Measurements from ENCODE around the gene RANBP3.

Gene RANBP3

GRCh38 chr19:6015841-6016545 lies 38.1 kb upstream of the RANBP3 start:
- in situ Hi-C loops (cut with MboI; ENCODE audit: low pct_unique_long_range_greater_than_20kb, low sequenced_read_pairs, unreplicated experiment), result loop anchor here (25.0 kb wide), 1 partner anchor 204 kb away; the partner anchor contains the start of gene NRTN
- no peak for DNase-seq (ENCODE audit: low spot score)
- TF ChIP-seq, protein P1, sequence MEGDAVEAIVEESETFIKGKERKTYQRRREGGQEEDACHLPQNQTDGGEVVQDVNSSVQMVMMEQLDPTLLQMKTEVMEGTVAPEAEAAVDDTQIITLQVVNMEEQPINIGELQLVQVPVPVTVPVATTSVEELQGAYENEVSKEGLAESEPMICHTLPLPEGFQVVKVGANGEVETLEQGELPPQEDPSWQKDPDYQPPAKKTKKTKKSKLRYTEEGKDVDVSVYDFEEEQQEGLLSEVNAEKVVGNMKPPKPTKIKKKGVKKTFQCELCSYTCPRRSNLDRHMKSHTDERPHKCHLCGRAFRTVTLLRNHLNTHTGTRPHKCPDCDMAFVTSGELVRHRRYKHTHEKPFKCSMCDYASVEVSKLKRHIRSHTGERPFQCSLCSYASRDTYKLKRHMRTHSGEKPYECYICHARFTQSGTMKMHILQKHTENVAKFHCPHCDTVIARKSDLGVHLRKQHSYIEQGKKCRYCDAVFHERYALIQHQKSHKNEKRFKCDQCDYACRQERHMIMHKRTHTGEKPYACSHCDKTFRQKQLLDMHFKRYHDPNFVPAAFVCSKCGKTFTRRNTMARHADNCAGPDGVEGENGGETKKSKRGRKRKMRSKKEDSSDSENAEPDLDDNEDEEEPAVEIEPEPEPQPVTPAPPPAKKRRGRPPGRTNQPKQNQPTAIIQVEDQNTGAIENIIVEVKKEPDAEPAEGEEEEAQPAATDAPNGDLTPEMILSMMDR (IDR thresholded peaks at IDR 0.05; ENCODE audit: extremely low read depth, insufficient read depth, missing control alignments), result no peak

GRCh38 chr19:6014551-6015135 lies 36.7 kb upstream of the RANBP3 start:
- in situ Hi-C loops (cut with MboI; ENCODE audit: low pct_unique_long_range_greater_than_20kb, low sequenced_read_pairs, unreplicated experiment), result loop anchor here (25.0 kb wide), 1 partner anchor 202 kb away; the partner anchor contains the start of gene NRTN
- TF ChIP-seq, protein P1 (IDR thresholded peaks at IDR 0.05; ENCODE audit: extremely low read depth, insufficient read depth, missing control alignments), result no peak
- no peak for DNase-seq (ENCODE audit: low spot score)

DNA sequence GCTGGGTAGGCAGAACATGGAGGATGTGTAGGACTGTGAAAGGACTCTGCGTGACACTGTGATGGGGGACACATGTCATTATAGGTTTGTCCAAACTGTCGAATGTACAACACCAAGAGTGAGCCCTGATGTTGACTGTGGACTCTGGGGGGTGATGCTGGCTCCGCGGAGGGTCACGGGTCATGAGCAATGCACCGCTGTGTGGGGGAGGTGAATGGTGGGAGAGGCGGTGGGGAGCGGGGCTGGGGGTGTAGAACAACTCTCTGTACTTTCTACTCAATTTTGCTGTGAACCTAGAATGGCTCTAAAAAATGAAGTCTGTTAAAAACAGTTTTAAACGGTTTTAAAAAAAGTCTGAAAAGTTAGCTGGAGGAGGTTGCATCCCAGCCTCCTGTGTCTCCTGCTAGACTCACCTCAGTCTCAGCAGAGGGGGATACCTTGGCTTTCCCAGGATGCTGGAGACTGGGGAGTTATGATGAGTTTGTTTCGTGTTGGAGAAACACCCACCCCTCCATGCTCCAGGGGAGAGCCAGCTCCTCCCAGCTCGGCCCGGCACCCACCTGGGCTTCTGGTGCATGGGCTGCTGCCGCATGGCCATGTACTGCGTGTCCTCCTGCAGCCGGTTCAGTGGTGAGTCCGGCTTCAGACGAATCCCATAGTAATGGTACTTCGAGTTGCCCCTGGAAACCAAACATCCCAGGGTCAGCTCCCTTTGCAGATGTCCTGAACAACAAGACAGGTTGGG lies 34.7 kb upstream of the RANBP3 start:
- TF ChIP-seq, protein P1 (IDR thresholded peaks at IDR 0.05; ENCODE audit: extremely low read depth, insufficient read depth, missing control alignments), result no peak
- DNase-seq (ENCODE audit: low spot score), result no peak
- in situ Hi-C loops (cut with MboI; ENCODE audit: low pct_unique_long_range_greater_than_20kb, low sequenced_read_pairs, unreplicated experiment), result loop anchor here (25.0 kb wide), 1 partner anchor 200 kb away; the partner anchor contains the start of gene NRTN

DNA sequence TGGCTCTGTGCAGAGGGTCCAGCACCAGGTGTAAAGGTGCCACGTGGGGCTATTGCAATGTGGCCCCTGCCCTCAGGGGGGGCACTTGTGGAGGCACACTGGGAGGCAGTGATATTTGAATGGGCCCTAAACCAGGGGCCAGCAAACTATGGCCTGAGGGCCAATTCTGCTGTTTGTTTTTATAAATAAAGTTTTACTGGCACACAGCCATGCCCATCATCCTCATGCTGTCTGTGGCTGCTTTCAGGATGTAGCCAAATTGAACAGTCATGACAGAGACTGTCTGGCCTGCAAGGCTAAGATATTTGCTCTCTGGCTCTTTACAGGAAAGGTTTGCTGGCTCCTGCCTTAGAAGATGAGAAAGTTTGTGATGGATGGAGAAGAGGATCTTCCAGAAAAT lies 33.9 kb upstream of the RANBP3 start:
- no peak for DNase-seq (ENCODE audit: low spot score)
- TF ChIP-seq, protein P1 (IDR thresholded peaks at IDR 0.05; ENCODE audit: extremely low read depth, insufficient read depth, missing control alignments), result no peak
- in situ Hi-C loops (cut with MboI; ENCODE audit: low pct_unique_long_range_greater_than_20kb, low sequenced_read_pairs, unreplicated experiment), result loop anchor here (25.0 kb wide), 1 partner anchor 199 kb away; the partner anchor contains the start of gene NRTN

DNA sequence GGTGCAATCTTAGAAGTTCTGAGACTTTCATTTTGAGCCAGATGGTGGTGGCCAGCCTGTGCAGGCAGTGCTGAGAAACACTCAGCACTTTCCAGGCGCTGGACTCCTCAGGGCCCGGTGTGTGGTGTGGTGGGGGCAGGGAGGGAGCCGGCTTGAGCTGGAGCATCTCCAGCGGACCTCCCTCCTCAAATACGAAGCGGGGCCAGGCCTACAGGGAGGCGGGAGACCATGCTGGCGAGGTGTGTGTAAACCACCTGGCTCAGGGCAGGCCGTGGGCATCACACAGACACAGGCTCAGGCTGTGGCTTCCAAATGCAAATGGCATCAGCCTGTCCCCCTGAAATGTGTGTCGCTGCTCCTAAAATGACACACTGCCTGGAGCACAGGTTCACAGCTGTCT lies 33.3 kb upstream of the RANBP3 start:
- in situ Hi-C loops (cut with MboI; ENCODE audit: low pct_unique_long_range_greater_than_20kb, low sequenced_read_pairs, unreplicated experiment), result loop anchor here (25.0 kb wide), 1 partner anchor 199 kb away; the partner anchor contains the start of gene NRTN
- TF ChIP-seq, protein P1 (IDR thresholded peaks at IDR 0.05; ENCODE audit: extremely low read depth, insufficient read depth, missing control alignments), result no peak
- DNase-seq (ENCODE audit: low spot score), result no peak

- TF ChIP-seq, protein P1 (IDR thresholded peaks at IDR 0.05; ENCODE audit: extremely low read depth, insufficient read depth, missing control alignments), result no peak
- in situ Hi-C loops (cut with MboI; ENCODE audit: low pct_unique_long_range_greater_than_20kb, low sequenced_read_pairs, unreplicated experiment), result loop anchor here (25.0 kb wide), 1 partner anchor 198 kb away; the partner anchor contains the start of gene NRTN
- no peak for DNase-seq (ENCODE audit: low spot score)
Measured at GRCh38 chr19:6010107-6010506, 32.2 kb upstream of the RANBP3 start.

All from GM13977 (cell line).